A549 (cell line): Measurements from ENCODE around the gene CFLAR. TPM values are rescaled to one million over a fixed set of nuclear protein-coding genes. Genes with fewer than 3 reads are reported as not detected.

Experiments used
- ATAC-seq, 2 experiments: fragments of 200-7000 bp in 1 of 2; fragments of >200 bp in 1 of 2; cut with Nextera tagmentation in 1 of 2; cut with Tn5 transposase in 1 of 2; 3 replicates each; pipeline versions ENCODE4 v1.8.0 to v1.9.1; 2018 to 2020; ENCODE audit warnings: mild to moderate bottlenecking in 1 of 2, moderate library complexity in 1 of 2
- CTCF ChIA-PET: fragments of 300-600 bp; sonication (Branson Sonifier 250); formaldehyde crosslinking; extraction: SDS; loops from one replicate; lab custom pipeline; 2021; ENCODE audit warnings: antibody characterized with exemption, inconsistent platforms; lab: Yijun Ruan, JAX
- POLR2A ChIA-PET: fragments of 350-600 bp; formaldehyde crosslinking; extraction: SDS; loops from one replicate; lab custom pipeline; 2021; ENCODE audit warnings: antibody characterized with exemption, inconsistent platforms; lab: Yijun Ruan, JAX
- DNase-seq, 2 experiments: peaks; one replicate each; pipeline versions ENCODE4 v3.0.0 to v3.0.0-alpha.2; 2011 to 2016; ENCODE audit warnings: low read depth in 1 of 2, low spot score in 1 of 2
- FAIRE-seq: peaks from 2 replicates; lab custom pipeline; 2011; peaks lifted over from hg19 to GRCh38; lab: Jason Lieb, UNC
- H3K27ac ChIP-seq, 2 experiments: fragments of >200 bp; sonication (Bioruptor Twin); formaldehyde crosslinking; 3 replicates each; pipeline ENCODE4 v1.5.1; 2016 to 2017
- H3K4me1 ChIP-seq: fragments of >200 bp; sonication (Bioruptor Twin); formaldehyde crosslinking; 3 replicates; pipeline ENCODE4 v1.6.1; 2016
- H3K4me2 ChIP-seq: fragments of >200 bp; sonication (Bioruptor Twin); formaldehyde crosslinking; 3 replicates; pipeline ENCODE4 v1.6.1; 2016
- H3K4me3 ChIP-seq: fragments of >200 bp; sonication (Bioruptor Twin); formaldehyde crosslinking; 3 replicates; pipeline ENCODE4 v1.5.1; 2016
- H3K9me3 ChIP-seq: fragments of >200 bp; sonication (Bioruptor Twin); formaldehyde crosslinking; 3 replicates; pipeline ENCODE4 v1.6.1; 2016
- ATOH8 ChIP-seq: fragments of 250-450 bp; sonication (Bioruptor Pico); IDR thresholded peaks from 2 replicates; pipeline ENCODE4 v1.5.0; 2020; ENCODE audit warnings: low read depth, mild to moderate bottlenecking, moderate library complexity
- BHLHE40 ChIP-seq: IDR thresholded peaks from 2 replicates; pipeline ENCODE4 v1.6.1; 2012; ENCODE audit warnings: low read depth, low read length, inconsistent platforms
- CBX2 ChIP-seq: fragments of 200-600 bp; sonication (generic); IDR thresholded peaks from 2 replicates; pipeline ENCODE4 v1.6.1; 2016; ENCODE audit warnings: low read depth, mild to moderate bottlenecking, borderline replicate concordance
- CBX8 ChIP-seq: fragments of 200-600 bp; sonication (generic); IDR thresholded peaks from 2 replicates; pipeline ENCODE4 v1.6.1; 2016
- CEBPB ChIP-seq, 2 experiments: fragments of >200 bp in 1 of 2; sonication (Bioruptor Twin) in 1 of 2; formaldehyde crosslinking in 1 of 2; IDR thresholded peaks; 2 replicates each; pipeline ENCODE4 v1.6.1; 2012 to 2016
- CHD4 ChIP-seq: fragments of 200-600 bp; sonication (generic); IDR thresholded peaks from 2 replicates; pipeline ENCODE4 v1.6.1; 2016; ENCODE audit warnings: antibody characterized with exemption, mild to moderate bottlenecking, borderline replicate concordance
- E2F6 ChIP-seq: IDR thresholded peaks from 2 replicates; pipeline ENCODE4 v1.6.1; 2012; ENCODE audit warnings: low read depth, borderline replicate concordance
- EHF ChIP-seq: fragments of 250-450 bp; sonication (Bioruptor Pico); IDR thresholded peaks from 2 replicates; pipeline ENCODE4 v1.5.0; 2020; ENCODE audit warnings: mild to moderate bottlenecking
- EHMT2 ChIP-seq: fragments of 200-600 bp; sonication (generic); IDR thresholded peaks from 2 replicates; pipeline ENCODE4 v1.6.1; 2016; ENCODE audit warnings: antibody characterized with exemption, low read depth, mild to moderate bottlenecking, moderate library complexity
- ELK1 ChIP-seq: fragments of 150-350 bp; IDR thresholded peaks from 2 replicates; pipeline ENCODE4 v1.6.1; 2014; ENCODE audit warnings: low read depth, mild to moderate bottlenecking, low read length
- ESRRA ChIP-seq: fragments of 150-350 bp; IDR thresholded peaks from 2 replicates; pipeline ENCODE4 v1.6.1; 2014; ENCODE audit warnings: mild to moderate bottlenecking, low read length, borderline replicate concordance
- FOSB ChIP-seq: fragments of 250-450 bp; sonication (Bioruptor Pico); IDR thresholded peaks from 2 replicates; pipeline ENCODE4 v1.5.0; 2020; ENCODE audit warnings: mild to moderate bottlenecking, moderate library complexity
- FOXS1 ChIP-seq: fragments of 250-450 bp; sonication (Bioruptor Pico); IDR thresholded peaks from 2 replicates; pipeline ENCODE4 v1.5.0; 2020; ENCODE audit warnings: mild to moderate bottlenecking, moderate library complexity
- GATA3 ChIP-seq: IDR thresholded peaks from 2 replicates; pipeline ENCODE4 v1.6.1; 2012; ENCODE audit warnings: borderline replicate concordance
- HDAC2 ChIP-seq: fragments of 200-600 bp; sonication (generic); IDR thresholded peaks from 2 replicates; pipeline ENCODE4 v1.6.1; 2016
- HES2 ChIP-seq: fragments of >200 bp; sonication (Bioruptor Twin); formaldehyde crosslinking; IDR thresholded peaks from 2 replicates; pipeline ENCODE4 v1.6.1; 2016
- HEYL ChIP-seq: fragments of 250-450 bp; sonication (Bioruptor Pico); IDR thresholded peaks from 2 replicates; pipeline ENCODE4 v1.8.0; 2021; ENCODE audit warnings: mild to moderate bottlenecking, moderate library complexity
- JUNB ChIP-seq: fragments of >200 bp; sonication (Bioruptor Twin); formaldehyde crosslinking; IDR thresholded peaks from 2 replicates; pipeline ENCODE4 v1.6.1; 2016
- KDM1A ChIP-seq: fragments of 200-600 bp; sonication (generic); IDR thresholded peaks from 2 replicates; pipeline ENCODE4 v1.6.1; 2016; ENCODE audit warnings: low read depth, mild to moderate bottlenecking
- KDM5A ChIP-seq: fragments of 200-600 bp; sonication (generic); IDR thresholded peaks from 2 replicates; pipeline ENCODE4 v1.6.1; 2016; ENCODE audit warnings: antibody characterized with exemption, mild to moderate bottlenecking
- MAZ ChIP-seq: fragments of 150-350 bp; IDR thresholded peaks from 2 replicates; pipeline ENCODE4 v1.6.1; 2014; ENCODE audit warnings: antibody characterized with exemption, low read depth, low read length, borderline replicate concordance
- NPAS2 ChIP-seq: fragments of 250-450 bp; sonication (Bioruptor Pico); IDR thresholded peaks from 2 replicates; pipeline ENCODE4 v1.8.0; 2022; ENCODE audit warnings: mild to moderate bottlenecking, moderate library complexity, borderline replicate concordance
- NR3C1 ChIP-seq: fragments of >200 bp; sonication (Bioruptor Twin); formaldehyde crosslinking; IDR thresholded peaks from 3 replicates; pipeline ENCODE4 v1.6.1; 2017
- PBX3 ChIP-seq: IDR thresholded peaks from 2 replicates; pipeline ENCODE4 v1.6.1; 2012
- POLR2A ChIP-seq: IDR thresholded peaks from 2 replicates; pipeline ENCODE4 v1.6.1; 2012; ENCODE audit warnings: mild to moderate bottlenecking, low read length
- POLR2AphosphoS2 ChIP-seq: conservative IDR thresholded peaks from 2 replicates; pipeline ENCODE4 v1.6.1; 2012; ENCODE audit warnings: low read length, improper control_type of control experiment, inconsistent platforms
- RAD21 ChIP-seq, 2 experiments: fragments of >200 bp in 1 of 2; sonication (Bioruptor Twin) in 1 of 2; formaldehyde crosslinking in 1 of 2; IDR thresholded peaks in 1 of 2; conservative IDR thresholded peaks in 1 of 2; 2 replicates in 1 of 2; 3 replicates in 1 of 2; pipeline ENCODE4 v1.6.1; 2012 to 2018; ENCODE audit warnings: inconsistent platforms in 1 of 2
- SMC3 ChIP-seq: fragments of >200 bp; sonication (Bioruptor Twin); formaldehyde crosslinking; IDR thresholded peaks from 3 replicates; pipeline ENCODE4 v1.6.1; 2018; ENCODE audit warnings: inconsistent platforms
- TFCP2L1 ChIP-seq: fragments of 250-450 bp; sonication (Bioruptor Pico); IDR thresholded peaks from 2 replicates; pipeline ENCODE4 v1.5.0; 2021; ENCODE audit warnings: mild to moderate bottlenecking
- TP53 ChIP-seq: fragments of 250-450 bp; sonication (Bioruptor Pico); IDR thresholded peaks from 2 replicates; pipeline ENCODE4 v1.5.0; 2021; ENCODE audit warnings: mild to moderate bottlenecking, moderate library complexity
- ZNF302 ChIP-seq: fragments of 250-450 bp; sonication (Bioruptor Pico); IDR thresholded peaks from 2 replicates; pipeline ENCODE4 v1.9.0; 2021; ENCODE audit warnings: inconsistent platforms, mild to moderate bottlenecking, moderate library complexity
- WGBS: methylation state at CpG from one replicate; pipeline ENCODE4 v1.1.6; 2017; ENCODE audit errors: missing lambda C conversion rate; 5-methylcytosine and 5-hydroxymethylcytosine counted together
- polyA plus RNA-seq, 4 experiments: library from polyadenylated mRNA; depleted of rRNA in 3 of 4; stranded (reverse); fragments of >200 nt; fragmentation: RNase III in 1 of 4; extraction: RNeasy Plus Mini Kit Qiagen cat#74134 plus additional on column Dnase treatment in 1 of 4; gene quantifications; 2 replicates in 3 of 4; 3 replicates in 1 of 4; pipeline ENCODE4 v1.2.3, GENCODE V29; 2011 to 2017

The CFLAR gene
- polyA plus RNA-seq, 2 of the 4 experiments (the other 2 are of a cell fraction) = 56.5 to 89.4 TPM

GRCh38 chr2:201158111-201158929 is 42.4 kb downstream of the CFLAR start (continued):
- TF ChIP-seq EHMT2 (no peak), CEBPB (IDR thresholded peaks at IDR 0.05) (no peak), ZNF302 (CRISPR knock-in tag) (no peak), NPAS2 (no peak), SMC3 (peak; percentile 93), RAD21 (conservative IDR thresholded peaks at IDR 0.05 in 1 of 2, IDR thresholded peaks at IDR 0.05 in 1 of 2) (peak; percentile 94), CHD4 (no peak), ELK1 (no peak), EHF (CRISPR knock-in tag) (no peak), BHLHE40 (no peak), HEYL (no peak), ATOH8 (no peak), POLR2A (no peak), KDM1A (no peak), HDAC2 (no peak), KDM5A (no peak)
- TF ChIP-seq, all 56 proteins: peak for 4

GRCh38 chr2:201164166-201164565 is 48.2 kb downstream of the CFLAR start:
- FAIRE-seq (no peak), ATAC-seq (no peak), DNase-seq (no peak)
- no peak overlapping the region for H3K4me3 ChIP-seq
- no peaks in the 10 kb centered on the region for H3K4me1 ChIP-seq
- peaks cover 28% of the 10 kb centered on the region for H3K9me3 ChIP-seq
- 58% methylated on average over 1 of the region's 1 CpG for WGBS
- no peak overlapping the region for H3K27ac ChIP-seq
- no peak for TF ChIP-seq CBX2
- TF ChIP-seq POLR2AphosphoS2 = no peak
- TF ChIP-seq ZNF302 (CRISPR knock-in tag) = no peak
- no peak for TF ChIP-seq POLR2A
- TF ChIP-seq MAZ = no peak
- TF ChIP-seq HES2 = no peak
- TF ChIP-seq CBX8 = no peak
- TF ChIP-seq NR3C1 = no peak
- TF ChIP-seq FOSB (CRISPR knock-in tag) = no peak
- TF ChIP-seq FOXS1 = no peak
- no peak for TF ChIP-seq GATA3
- TF ChIP-seq E2F6 = no peak
- no peak for TF ChIP-seq CEBPB (IDR thresholded peaks at IDR 0.05)
- TF ChIP-seq JUNB = no peak
- no peak for TF ChIP-seq TP53 (CRISPR knock-in tag)
- no peak for TF ChIP-seq RAD21 (conservative IDR thresholded peaks at IDR 0.05 in 1 of 2, IDR thresholded peaks at IDR 0.05 in 1 of 2)
- TF ChIP-seq PBX3 = no peak
- TF ChIP-seq ESRRA = no peak
- TF ChIP-seq NPAS2 = no peak
- TF ChIP-seq TFCP2L1 (CRISPR knock-in tag) = no peak
- POLR2A ChIA-PET = no interaction called here
- H3K4me2 ChIP-seq = no peak overlapping the region
- CTCF ChIA-PET = interaction anchor here (0.7 to 1.3 kb wide), 3 partner anchors 13 to 259 kb away, joined by 3 to 4 read pairs (median 4); no protein-coding TSS in a partner anchor
